Colonic mucosa (tissue), 4 donors: ENCODE data around the gene CALML5. TPM values are rescaled to one million over a fixed set of nuclear protein-coding genes. Genes with fewer than 3 reads are reported as not detected.

ENCODE experiments used
- DNase-seq: peaks from one replicate; pipeline ENCODE4 v3.0.0-alpha.2; 2020
- H3K27ac ChIP-seq: fragments of 200-600 bp; one replicate; pipeline ENCODE4 v1.8.0; 2021
- H3K27me3 ChIP-seq: fragments of 200-600 bp; one replicate; pipeline ENCODE4 v1.8.0; 2021
- H3K36me3 ChIP-seq: fragments of 200-600 bp; one replicate; pipeline ENCODE4 v1.8.0; 2021
- H3K4me1 ChIP-seq: fragments of 200-600 bp; one replicate; pipeline ENCODE4 v1.8.0; 2021; ENCODE audit warnings: mild to moderate bottlenecking
- H3K4me3 ChIP-seq: fragments of 200-600 bp; one replicate; pipeline ENCODE4 v1.8.0; 2021
- H3K9ac ChIP-seq, 2 donors: one replicate each; pipeline ENCODE4 v1.7.0; 2013; ENCODE audit warnings: control low read depth in 2 of 2, low read depth in 2 of 2, low read length in 2 of 2
- H3K9me3 ChIP-seq: fragments of 200-600 bp; one replicate; pipeline ENCODE4 v1.8.0; 2021
- intact Hi-C: fragments of 100-400 bp; cut with DNase I; formaldehyde crosslinking; loops from one replicate; pipeline ENCODE4 v1.14.1; 2022
- total RNA-seq, 2 donors: library from RNA; stranded (reverse); fragmentation: NEBNext Ultra II Directional in 1 of 2; extraction: Animal tissue kit (Norgen Biotek cat#: 25700) in 1 of 2; gene quantifications; one replicate each; pipeline ENCODE4 v1.2.1, GENCODE V29; 2021
- TF ChIP-seq, protein P1 (sequence below): fragments of 200-600 bp; IDR thresholded peaks from one replicate; pipeline ENCODE4 v1.8.0; 2022; ENCODE audit warnings: antibody characterized with exemption, mild to moderate bottlenecking
- donor health status: healthy.
- donor health status: DM: no; HTN: no; CAD: no.
- donor health status: DM: no; HTN: no; CAD: no.

Gene CALML5
- total RNA-seq, 2 donors from 2014 or later, result not detected

DNA sequence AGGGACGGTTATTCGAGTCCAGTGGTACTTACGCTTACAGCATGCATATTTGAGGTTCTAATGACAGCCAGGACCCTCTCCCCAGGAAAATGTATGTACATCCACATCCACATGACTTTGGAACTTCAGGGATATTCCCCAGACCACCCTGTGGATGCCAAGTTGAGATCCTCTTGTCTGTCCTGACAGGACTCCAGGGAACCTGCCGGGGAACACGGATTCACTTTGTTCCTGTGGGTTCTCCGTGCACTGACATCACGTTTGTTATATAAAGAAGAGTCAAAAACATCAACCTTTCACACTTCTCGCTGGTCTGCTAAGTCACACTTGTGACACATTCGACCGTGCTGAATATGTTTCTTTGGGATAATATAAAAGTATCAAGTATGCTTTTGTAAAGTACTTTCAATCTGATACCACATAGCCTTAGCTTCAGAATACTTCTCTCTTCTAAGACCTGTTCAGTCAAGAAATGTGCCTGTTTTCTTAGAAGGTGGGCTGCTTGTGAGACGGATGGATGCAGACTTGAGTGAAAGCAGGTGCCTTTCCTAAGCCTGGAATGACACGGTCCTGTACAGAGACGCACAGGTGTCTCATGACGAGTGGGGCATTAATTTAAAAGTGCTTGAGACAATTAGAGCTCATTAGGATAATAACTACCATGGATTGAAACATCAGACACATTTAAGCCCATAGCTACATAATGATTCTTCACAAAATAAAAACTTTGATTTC lies 38.7 kb downstream of the CALML5 start:
- intact Hi-C loops, result no loop called here
- Histone ChIP-seq H3K4me1 (no peaks in the 10 kb centered on the region), H3K9me3 (no peaks in the 10 kb centered on the region), H3K36me3 (peaks cover 10% of the 10 kb centered on the region), H3K4me3 (no peak overlapping the region), H3K9ac (no peak overlapping the region), H3K27ac (no peak overlapping the region), H3K27me3 (no peaks in the 10 kb centered on the region)
- TF ChIP-seq, protein P1, sequence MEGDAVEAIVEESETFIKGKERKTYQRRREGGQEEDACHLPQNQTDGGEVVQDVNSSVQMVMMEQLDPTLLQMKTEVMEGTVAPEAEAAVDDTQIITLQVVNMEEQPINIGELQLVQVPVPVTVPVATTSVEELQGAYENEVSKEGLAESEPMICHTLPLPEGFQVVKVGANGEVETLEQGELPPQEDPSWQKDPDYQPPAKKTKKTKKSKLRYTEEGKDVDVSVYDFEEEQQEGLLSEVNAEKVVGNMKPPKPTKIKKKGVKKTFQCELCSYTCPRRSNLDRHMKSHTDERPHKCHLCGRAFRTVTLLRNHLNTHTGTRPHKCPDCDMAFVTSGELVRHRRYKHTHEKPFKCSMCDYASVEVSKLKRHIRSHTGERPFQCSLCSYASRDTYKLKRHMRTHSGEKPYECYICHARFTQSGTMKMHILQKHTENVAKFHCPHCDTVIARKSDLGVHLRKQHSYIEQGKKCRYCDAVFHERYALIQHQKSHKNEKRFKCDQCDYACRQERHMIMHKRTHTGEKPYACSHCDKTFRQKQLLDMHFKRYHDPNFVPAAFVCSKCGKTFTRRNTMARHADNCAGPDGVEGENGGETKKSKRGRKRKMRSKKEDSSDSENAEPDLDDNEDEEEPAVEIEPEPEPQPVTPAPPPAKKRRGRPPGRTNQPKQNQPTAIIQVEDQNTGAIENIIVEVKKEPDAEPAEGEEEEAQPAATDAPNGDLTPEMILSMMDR, result no peak
- DNase-seq, result peak; percentile 8

DNA sequence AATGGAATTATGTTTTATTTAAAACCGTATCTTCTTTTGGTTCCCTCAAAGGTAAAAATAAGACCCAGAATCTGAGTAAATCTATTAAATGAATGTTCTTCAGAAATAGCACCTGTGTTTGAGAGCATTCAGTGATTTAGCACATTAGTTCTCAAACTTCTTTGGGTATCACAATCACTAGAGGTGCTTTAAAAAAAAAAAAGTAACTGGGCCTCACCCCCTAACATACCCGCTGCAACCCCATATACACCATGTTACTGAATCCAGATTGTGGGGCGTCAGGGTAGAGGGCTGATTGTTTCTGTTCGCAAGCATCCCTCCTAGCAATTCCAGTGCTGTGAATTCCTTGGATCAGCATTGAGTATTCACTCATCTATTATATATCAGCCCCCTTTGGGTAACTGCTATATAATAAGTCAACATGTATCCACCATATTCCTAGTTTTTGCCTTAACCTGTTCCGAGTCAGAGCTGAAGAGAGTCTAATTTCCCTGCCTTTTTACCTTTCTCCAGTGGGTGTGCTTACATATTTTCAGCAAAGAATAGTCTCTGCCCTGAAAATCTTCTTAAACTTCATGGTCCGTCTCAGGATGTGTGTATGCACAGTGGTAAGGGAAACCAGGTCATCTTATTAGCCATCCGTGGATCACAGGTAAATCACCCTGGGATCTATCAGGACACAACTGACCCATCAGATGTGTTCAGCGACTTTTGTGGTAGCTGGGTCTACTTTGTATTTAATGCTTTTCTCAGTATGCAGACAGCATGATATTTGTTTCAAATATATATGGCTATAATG lies 40.2 kb downstream of the CALML5 start:
- intact Hi-C loops, result no loop called here
- TF ChIP-seq, protein P1, result no peak
- no peaks in the 10 kb centered on the region for H3K4me1 ChIP-seq
- no peak overlapping the region for H3K27ac ChIP-seq
- no peak for DNase-seq
- H3K27me3 ChIP-seq, result no peaks in the 10 kb centered on the region
- no peaks in the 10 kb centered on the region for H3K9me3 ChIP-seq
- no peak overlapping the region for H3K9ac ChIP-seq
- H3K4me3 ChIP-seq, result no peak overlapping the region
- H3K36me3 ChIP-seq, result peaks cover 21% of the 10 kb centered on the region

DNA sequence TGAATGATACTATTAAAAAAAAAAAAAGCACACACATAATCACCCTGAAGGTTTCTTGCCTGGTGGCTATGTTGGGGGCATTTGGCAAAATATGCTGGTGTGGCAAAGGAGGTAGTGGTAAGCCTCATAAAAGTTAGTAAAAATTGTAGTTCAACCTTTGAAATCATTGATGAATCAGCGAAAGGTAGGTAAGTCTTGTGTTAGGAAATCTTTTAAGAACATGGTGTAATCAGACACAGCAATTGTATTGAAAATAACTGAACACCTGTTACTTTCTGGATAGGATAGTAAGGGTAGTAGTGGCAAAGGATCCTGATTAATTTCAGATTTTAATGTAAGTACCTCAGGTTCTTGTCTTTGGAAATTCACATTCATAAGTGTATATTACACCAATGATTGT lies 40.9 kb downstream of the CALML5 start:
- Histone ChIP-seq H3K27ac (no peak overlapping the region), H3K9me3 (no peaks in the 10 kb centered on the region), H3K4me3 (no peak overlapping the region), H3K4me1 (no peaks in the 10 kb centered on the region), H3K9ac (no peak overlapping the region), H3K27me3 (no peaks in the 10 kb centered on the region), H3K36me3 (peaks cover 24% of the 10 kb centered on the region)
- no peak for DNase-seq
- TF ChIP-seq, protein P1, result no peak
- intact Hi-C loops, result no loop called here

DNA sequence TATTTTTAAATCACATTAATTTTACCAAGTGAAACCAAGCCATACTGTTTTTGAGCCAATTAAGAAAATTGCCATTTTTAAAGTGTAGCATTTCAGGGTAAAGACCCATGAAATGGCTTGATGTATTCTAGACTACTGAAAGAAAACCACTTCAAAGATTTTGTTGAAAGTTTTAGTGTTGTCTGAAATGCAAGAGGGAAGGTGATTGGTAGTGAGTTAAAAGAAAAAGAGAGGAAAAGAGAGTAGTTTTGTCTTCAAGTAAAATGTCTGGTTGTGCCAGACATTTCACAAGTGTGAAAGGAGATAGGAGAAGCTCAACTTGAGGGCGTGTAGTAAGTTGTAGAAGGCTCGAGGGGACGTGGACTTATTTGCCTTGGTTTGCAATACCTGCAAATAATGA lies 41.6 kb downstream of the CALML5 start:
- no peaks in the 10 kb centered on the region for H3K4me1 ChIP-seq
- no peak overlapping the region for H3K4me3 ChIP-seq
- TF ChIP-seq, protein P1, result no peak
- no peaks in the 10 kb centered on the region for H3K27me3 ChIP-seq
- peaks cover 29% of the 10 kb centered on the region for H3K36me3 ChIP-seq
- intact Hi-C loops, result no loop called here
- no peak for DNase-seq
- no peak overlapping the region for H3K27ac ChIP-seq
- no peak overlapping the region for H3K9ac ChIP-seq
- H3K9me3 ChIP-seq, result no peaks in the 10 kb centered on the region

DNA sequence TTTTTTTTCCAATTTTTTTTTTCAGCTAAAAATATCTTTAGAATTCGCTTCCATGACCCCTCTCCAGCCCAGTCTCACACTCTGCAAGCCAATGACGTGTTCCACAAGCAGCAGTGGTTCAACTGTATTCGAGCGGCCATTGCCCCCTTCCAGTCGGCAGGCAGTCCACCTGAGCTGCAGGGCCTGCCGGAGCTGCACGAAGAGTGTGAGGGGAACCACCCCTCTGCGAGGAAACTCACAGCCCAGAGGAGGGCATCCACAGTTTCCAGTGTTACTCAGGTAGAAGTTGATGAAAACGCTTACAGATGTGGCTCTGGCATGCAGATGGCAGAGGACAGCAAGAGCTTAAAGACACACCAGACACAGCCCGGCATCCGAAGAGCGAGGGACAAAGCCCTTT lies 42.8 kb downstream of the CALML5 start:
- Histone ChIP-seq H3K9ac (no peak overlapping the region), H3K9me3 (no peaks in the 10 kb centered on the region), H3K36me3 (peaks cover 38% of the 10 kb centered on the region), H3K4me3 (no peak overlapping the region), H3K27ac (no peak overlapping the region), H3K27me3 (no peaks in the 10 kb centered on the region), H3K4me1 (no peaks in the 10 kb centered on the region)
- TF ChIP-seq, protein P1, result no peak
- intact Hi-C loops, result no loop called here
- DNase-seq, result peak; percentile 17
